Erythroblast (primary cell): Measurements from ENCODE around the gene PCMTD2.
"Not testable (repeated sequence)": the region's sequence is repeated elsewhere in the genome, so short reads cannot be mapped to it uniquely, and the experiment has no call there.

Experiments used
- DNase-seq, 2 experiments: peaks; one replicate each; lab custom pipeline; 2025; lab: John Stamatoyannopoulos, UW
- GATA1 ChIP-seq: IDR thresholded peaks from 2 replicates; pipeline ENCODE4 v1.6.1; 2011; ENCODE audit warnings: low read depth, mild to moderate bottlenecking, control low read depth, low read length, moderate library complexity
- POLR2A ChIP-seq: IDR thresholded peaks from 2 replicates; pipeline ENCODE4 v1.6.1; 2011; ENCODE audit warnings: mild to moderate bottlenecking, low read length

PCMTD2 gene

GRCh38 chr20:64266988-64267387 is 11.4 kb downstream of the PCMTD2 start:
- no peak for DNase-seq
- TF ChIP-seq POLR2A: no peak
- TF ChIP-seq GATA1: no peak

GRCh38 chr20:64268174-64268573 is 12.6 kb downstream of the PCMTD2 start:
- DNase-seq: no peak
- no peak for TF ChIP-seq GATA1

- TF ChIP-seq POLR2A (no peak), GATA1 (no peak)
- DNase-seq: no peak
Observed at GRCh38 chr20:64269604-64270411, 14.3 kb downstream of the PCMTD2 start.

GRCh38 chr20:64271636-64272035 is 16.1 kb downstream of the PCMTD2 start:
- TF ChIP-seq GATA1 (no peak), POLR2A (no peak)

GRCh38 chr20:64273109-64273508 is 17.6 kb downstream of the PCMTD2 start:
- no peak for DNase-seq
- TF ChIP-seq POLR2A (no peak), GATA1 (no peak)

More at GRCh38 chr20:64271636-64272035, 16.1 kb downstream of the PCMTD2 start:
- no peak for DNase-seq

- DNase-seq: no peak
- no peak for TF ChIP-seq GATA1
- no peak for TF ChIP-seq POLR2A
Observed at GRCh38 chr20:64276817-64277216, 21.3 kb downstream of the PCMTD2 start.

GRCh38 chr20:64277571-64278316 is 22.2 kb downstream of the PCMTD2 start:
- TF ChIP-seq POLR2A (no peak), GATA1 (no peak)
- DNase-seq: no peak

- DNase-seq: no peak
Observed at GRCh38 chr20:64278317-64278681, 22.8 kb downstream of the PCMTD2 start.

GRCh38 chr20:64279826-64280459 is 24.4 kb downstream of the PCMTD2 start:
- TF ChIP-seq GATA1: no peak
- TF ChIP-seq POLR2A: no peak
- DNase-seq: no peak

More at GRCh38 chr20:64278317-64278681, 22.8 kb downstream of the PCMTD2 start:
- TF ChIP-seq POLR2A: no peak
- no peak for TF ChIP-seq GATA1

- DNase-seq: no peak
- TF ChIP-seq POLR2A (no peak), GATA1 (no peak)
Observed at GRCh38 chr20:64280460-64280843, 24.9 kb downstream of the PCMTD2 start.

- TF ChIP-seq GATA1: no peak
- TF ChIP-seq POLR2A: no peak
- no peak for DNase-seq
Observed at GRCh38 chr20:64283646-64284045, 28.1 kb downstream of the PCMTD2 start.

GRCh38 chr20:64285579-64286446 is 30.3 kb downstream of the PCMTD2 start:
- DNase-seq: peak; percentile 92 to 94

GRCh38 chr20:64286447-64287263 is 31.1 kb downstream of the PCMTD2 start:
- peak; percentile 50 to 54 for DNase-seq

- not testable (repeated sequence) for DNase-seq
Observed at GRCh38 chr20:64287264-64287590, 31.7 kb downstream of the PCMTD2 start.

- DNase-seq: not testable (repeated sequence)
Observed at GRCh38 chr20:64292167-64292566, 36.6 kb downstream of the PCMTD2 start.

- not testable (repeated sequence) for DNase-seq
Observed at GRCh38 chr20:64303086-64303485, 47.5 kb downstream of the PCMTD2 start.

- DNase-seq: not testable (repeated sequence)
Observed at GRCh38 chr20:64313761-64314160, 58.2 kb downstream of the PCMTD2 start.

- DNase-seq: not testable (repeated sequence)
Observed at GRCh38 chr20:64315381-64315780, 59.8 kb downstream of the PCMTD2 start.
